ENCODE data around the gene BET1.
A peak's percentile ranks its signal among the peaks of the same experiment; 100 is the strongest.

Gene BET1

GRCh38 chr7:93957767-93958166 lies 46.4 kb downstream of the BET1 start:
- DNase-seq (ENCODE audit: low spot score): no peak

GRCh38 chr7:93955304-93955703 lies 48.9 kb downstream of the BET1 start:
- DNase-seq (ENCODE audit: low spot score): no peak

GRCh38 chr7:93949423-93949822 lies 54.7 kb downstream of the BET1 start:
- peak; percentile 37 for DNase-seq (ENCODE audit: low spot score)

- DNase-seq (ENCODE audit: low spot score): no peak
Observed at GRCh38 chr7:93948873-93949272, 55.3 kb downstream of the BET1 start.

GRCh38 chr7:93948106-93948505 lies 56.0 kb downstream of the BET1 start:
- DNase-seq (ENCODE audit: low spot score): peak; percentile 27

GRCh38 chr7:93945756-93946535 lies 58.2 kb downstream of the BET1 start:
- no peak for DNase-seq (ENCODE audit: low spot score)

GRCh38 chr7:93945083-93945482 lies 59.1 kb downstream of the BET1 start:
- no peak for DNase-seq (ENCODE audit: low spot score)

- no peak for DNase-seq (ENCODE audit: low spot score)
Observed at GRCh38 chr7:93944673-93945072, 59.5 kb downstream of the BET1 start.

GRCh38 chr7:93943816-93944540 lies 60.2 kb downstream of the BET1 start:
- no peak for DNase-seq (ENCODE audit: low spot score)
